Ishikawa (cell line): Measurements from ENCODE around the gene OVCH1.

Experiments
- CEBPB ChIP-seq: IDR thresholded peaks from 2 replicates; pipeline ENCODE4 v1.6.1; 2012
- CREB1 ChIP-seq: IDR thresholded peaks from 2 replicates; pipeline ENCODE4 v1.6.1; 2012; ENCODE audit warnings: low read depth
- EGR1 ChIP-seq: IDR thresholded peaks from 2 replicates; pipeline ENCODE4 v1.6.1; 2012
- EP300 ChIP-seq: IDR thresholded peaks from 2 replicates; pipeline ENCODE4 v1.6.1; 2012; ENCODE audit warnings: borderline replicate concordance
- FOXM1 ChIP-seq: IDR thresholded peaks from 2 replicates; pipeline ENCODE4 v1.6.1; 2012; ENCODE audit warnings: low read depth, borderline replicate concordance
- NFIC ChIP-seq: IDR thresholded peaks from 2 replicates; pipeline ENCODE4 v1.6.1; 2012
- RAD21 ChIP-seq: IDR thresholded peaks from 2 replicates; pipeline ENCODE4 v1.6.1; 2012; ENCODE audit warnings: low read depth
- TAF1 ChIP-seq: IDR thresholded peaks from 2 replicates; pipeline ENCODE4 v1.6.1; 2012; ENCODE audit warnings: low read depth, mild to moderate bottlenecking
- TEAD4 ChIP-seq: IDR thresholded peaks from 2 replicates; pipeline ENCODE4 v1.6.1; 2012
- YY1 ChIP-seq: IDR thresholded peaks from 2 replicates; pipeline ENCODE4 v1.6.1; 2012; ENCODE audit warnings: low read depth
- ZBTB7A ChIP-seq: IDR thresholded peaks from 2 replicates; pipeline ENCODE4 v1.6.1; 2012; ENCODE audit warnings: low read depth
- TF ChIP-seq, protein P1 (sequence below): IDR thresholded peaks from 2 replicates; pipeline ENCODE4 v1.6.1; 2012; ENCODE audit warnings: low read depth, mild to moderate bottlenecking

DNA sequence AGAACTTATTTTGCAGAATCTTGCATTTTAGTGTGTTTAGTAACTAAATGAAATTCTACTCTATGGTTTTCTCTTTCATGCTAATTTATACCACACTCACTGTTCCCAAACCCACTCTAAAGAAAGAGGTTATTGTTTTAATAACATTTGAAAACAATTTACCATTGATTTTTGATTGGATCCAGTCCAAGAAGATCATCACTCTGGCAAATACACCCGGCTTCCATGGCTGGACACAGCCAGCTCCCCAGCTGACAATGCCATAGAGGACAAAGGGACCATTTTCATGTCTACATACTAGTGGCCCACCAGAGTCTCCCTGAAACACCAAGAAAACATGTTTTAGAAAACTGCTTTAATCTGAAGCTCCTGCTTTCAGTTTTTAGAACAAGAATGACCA lies 42.4 kb downstream of the OVCH1 start:
- no peak for TF ChIP-seq YY1
- no peak for TF ChIP-seq TEAD4
- TF ChIP-seq EP300: no peak
- TF ChIP-seq NFIC: no peak
- TF ChIP-seq CREB1: no peak
- TF ChIP-seq RAD21: no peak
- no peak for TF ChIP-seq EGR1
- TF ChIP-seq, protein P1, sequence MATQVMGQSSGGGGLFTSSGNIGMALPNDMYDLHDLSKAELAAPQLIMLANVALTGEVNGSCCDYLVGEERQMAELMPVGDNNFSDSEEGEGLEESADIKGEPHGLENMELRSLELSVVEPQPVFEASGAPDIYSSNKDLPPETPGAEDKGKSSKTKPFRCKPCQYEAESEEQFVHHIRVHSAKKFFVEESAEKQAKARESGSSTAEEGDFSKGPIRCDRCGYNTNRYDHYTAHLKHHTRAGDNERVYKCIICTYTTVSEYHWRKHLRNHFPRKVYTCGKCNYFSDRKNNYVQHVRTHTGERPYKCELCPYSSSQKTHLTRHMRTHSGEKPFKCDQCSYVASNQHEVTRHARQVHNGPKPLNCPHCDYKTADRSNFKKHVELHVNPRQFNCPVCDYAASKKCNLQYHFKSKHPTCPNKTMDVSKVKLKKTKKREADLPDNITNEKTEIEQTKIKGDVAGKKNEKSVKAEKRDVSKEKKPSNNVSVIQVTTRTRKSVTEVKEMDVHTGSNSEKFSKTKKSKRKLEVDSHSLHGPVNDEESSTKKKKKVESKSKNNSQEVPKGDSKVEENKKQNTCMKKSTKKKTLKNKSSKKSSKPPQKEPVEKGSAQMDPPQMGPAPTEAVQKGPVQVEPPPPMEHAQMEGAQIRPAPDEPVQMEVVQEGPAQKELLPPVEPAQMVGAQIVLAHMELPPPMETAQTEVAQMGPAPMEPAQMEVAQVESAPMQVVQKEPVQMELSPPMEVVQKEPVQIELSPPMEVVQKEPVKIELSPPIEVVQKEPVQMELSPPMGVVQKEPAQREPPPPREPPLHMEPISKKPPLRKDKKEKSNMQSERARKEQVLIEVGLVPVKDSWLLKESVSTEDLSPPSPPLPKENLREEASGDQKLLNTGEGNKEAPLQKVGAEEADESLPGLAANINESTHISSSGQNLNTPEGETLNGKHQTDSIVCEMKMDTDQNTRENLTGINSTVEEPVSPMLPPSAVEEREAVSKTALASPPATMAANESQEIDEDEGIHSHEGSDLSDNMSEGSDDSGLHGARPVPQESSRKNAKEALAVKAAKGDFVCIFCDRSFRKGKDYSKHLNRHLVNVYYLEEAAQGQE: no peak
- TF ChIP-seq ZBTB7A: no peak
- no peak for TF ChIP-seq TAF1
- TF ChIP-seq CEBPB: no peak
- TF ChIP-seq FOXM1: no peak
